ENCODE results near the gene KLHDC7B.
"Not testable (repeated sequence)": the region's sequence is repeated elsewhere in the genome, so short reads cannot be mapped to it uniquely, and the experiment has no call there.

KLHDC7B gene

DNA sequence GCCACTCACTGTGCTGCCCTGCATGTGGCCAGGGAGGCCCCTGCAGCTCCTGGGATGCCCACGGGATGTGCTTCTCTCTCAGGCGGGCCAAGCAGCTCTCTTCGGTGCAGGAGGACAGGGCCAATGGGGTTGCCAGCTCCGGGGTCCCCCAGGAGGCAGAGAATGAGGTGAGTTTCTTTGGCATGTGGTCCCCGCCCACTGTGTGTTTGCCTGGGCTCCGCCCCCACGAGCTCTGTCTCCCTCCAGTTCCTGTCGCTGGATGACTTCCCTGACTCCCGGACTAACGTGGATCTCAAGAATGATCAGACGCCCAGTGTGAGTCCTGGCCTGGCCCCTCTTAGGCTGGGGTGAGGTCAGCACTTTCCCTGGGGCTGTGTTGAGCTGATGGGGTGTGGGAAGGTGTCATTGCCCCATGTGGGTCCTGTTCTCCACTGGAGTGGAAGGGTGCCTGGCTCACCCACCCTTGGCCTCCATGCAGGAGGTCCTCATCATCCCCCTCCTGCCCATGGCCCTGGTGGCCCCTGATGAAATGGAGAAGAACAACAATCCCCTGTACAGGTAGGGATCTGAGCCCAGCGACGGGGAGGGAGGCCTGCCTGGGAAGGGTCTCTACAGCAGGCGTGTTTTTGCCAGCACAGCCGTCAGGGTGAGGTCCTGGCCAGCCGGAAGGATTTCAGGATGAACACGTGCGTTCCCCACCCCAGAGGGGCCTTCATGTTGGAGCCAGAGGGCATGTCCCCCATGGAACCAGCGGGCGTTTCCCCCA, 28.0 kb upstream of the KLHDC7B start:
- no peak for DNase-seq (ENCODE audit: low read depth, low spot score)

DNA sequence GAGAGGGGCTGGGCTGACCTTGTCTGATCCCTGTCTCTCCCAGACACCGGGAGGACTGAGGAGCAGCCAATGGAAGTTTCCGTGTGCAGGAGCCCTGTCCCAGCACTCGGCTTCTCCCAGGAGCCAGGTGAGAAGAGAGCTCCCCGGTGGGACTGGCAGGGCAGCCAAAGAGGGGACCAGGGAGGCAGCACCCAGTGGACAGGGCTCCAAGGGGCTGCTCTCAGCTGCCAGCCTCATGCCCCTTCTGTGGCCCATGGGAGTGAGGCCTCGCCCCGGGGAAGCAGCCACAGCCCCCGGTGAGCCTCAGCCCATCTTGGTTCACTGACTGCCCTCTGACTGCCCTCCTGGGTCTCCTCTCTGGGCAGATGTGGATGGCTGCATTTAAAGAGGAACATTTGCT, 27.1 kb upstream of the KLHDC7B start:
- no peak for DNase-seq (ENCODE audit: low read depth, low spot score)

DNA sequence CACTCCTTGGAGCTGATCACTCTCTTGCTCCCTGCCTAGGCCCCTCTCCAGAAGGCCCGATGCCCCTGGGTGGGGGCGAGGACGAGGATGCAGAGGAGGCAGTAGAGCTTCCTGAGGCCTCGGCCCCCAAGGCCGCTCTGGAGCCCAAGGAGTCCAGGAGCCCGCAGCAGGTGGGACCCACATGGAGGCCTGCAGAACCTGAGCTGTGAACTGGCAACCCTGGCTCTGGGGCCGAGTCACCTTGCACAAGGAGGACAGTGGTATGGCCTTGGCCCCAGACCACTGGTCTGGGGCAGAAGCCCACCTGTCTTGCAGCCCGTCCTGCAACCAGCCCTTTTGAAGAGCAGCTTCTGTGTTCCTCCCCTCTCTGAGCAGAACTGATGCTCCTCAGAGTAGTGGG, 26.5 kb upstream of the KLHDC7B start:
- DNase-seq (ENCODE audit: low read depth, low spot score): no peak

DNA sequence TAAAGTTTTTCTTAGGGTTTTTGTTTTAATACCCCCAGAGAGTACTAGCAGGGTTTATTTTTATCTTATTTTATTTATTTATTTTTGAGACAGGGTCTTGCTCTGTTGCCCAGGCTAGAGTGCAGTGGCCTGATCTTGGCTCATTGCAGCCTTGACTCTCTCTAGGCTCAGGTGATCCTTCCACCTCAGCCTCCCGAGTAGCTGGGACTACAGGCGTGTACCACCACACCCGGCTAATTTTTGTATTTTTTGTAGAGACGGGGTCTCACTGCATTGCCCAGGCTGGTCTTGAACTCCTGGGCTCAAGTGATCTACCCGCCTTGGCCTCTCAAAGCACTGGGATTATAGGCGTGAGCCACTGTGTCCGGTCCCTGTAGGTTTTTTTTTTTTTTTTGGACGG, 25.5 kb upstream of the KLHDC7B start:
- DNase-seq (ENCODE audit: low read depth, low spot score): not testable (repeated sequence)

DNA sequence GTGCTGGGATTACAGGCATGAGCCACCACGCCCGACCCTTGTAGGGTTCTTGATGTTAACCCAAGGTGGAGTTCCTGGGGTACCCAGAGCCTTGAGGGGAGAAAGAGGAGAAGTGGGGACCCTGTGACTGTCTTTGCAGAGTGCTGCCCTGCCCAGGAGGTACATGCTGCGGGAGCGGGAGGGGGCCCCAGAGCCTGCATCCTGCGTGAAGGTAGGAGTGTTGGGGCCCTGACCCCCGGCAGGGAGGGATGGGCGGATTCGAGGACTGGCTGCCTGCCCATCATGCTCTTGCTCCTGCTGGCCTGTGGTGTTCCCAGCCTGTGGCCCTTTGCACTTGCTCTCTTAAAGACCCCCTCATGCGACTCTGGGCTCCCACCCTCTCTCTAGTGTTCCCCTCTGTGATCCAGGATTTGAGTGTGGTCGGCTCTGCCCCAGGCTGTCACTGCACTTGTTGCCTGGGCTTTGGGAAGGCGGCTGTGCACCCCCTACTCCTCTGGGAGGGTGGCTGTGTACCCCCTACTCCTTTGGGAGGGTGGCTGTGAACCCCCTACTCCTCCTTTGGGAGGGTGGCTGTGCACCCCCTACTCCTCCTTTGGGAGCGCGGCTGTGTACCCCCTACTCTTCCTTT, 24.8 kb upstream of the KLHDC7B start:
- no peak for DNase-seq (ENCODE audit: low read depth, low spot score)

DNA sequence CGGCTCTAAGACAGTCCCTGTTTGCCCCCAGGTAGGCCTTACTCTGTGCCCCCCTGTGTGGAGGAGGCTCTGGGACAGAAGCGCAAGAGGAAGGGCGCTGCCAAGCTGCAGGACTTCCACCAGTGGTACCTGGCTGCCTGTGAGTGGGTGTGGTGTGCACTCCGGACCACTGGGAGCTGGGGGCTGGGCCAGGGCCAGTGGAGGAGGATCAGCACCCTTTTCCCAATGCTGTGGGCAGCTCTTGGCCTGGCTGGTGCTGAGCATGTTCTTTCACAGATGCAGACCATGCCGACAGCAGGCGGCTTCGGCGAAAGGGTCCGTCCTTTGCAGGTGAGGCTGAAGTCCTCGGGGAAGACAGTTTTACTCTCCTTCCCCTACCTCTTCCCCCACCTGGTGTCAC, 24.0 kb upstream of the KLHDC7B start:
- no peak for DNase-seq (ENCODE audit: low read depth, low spot score)

DNA sequence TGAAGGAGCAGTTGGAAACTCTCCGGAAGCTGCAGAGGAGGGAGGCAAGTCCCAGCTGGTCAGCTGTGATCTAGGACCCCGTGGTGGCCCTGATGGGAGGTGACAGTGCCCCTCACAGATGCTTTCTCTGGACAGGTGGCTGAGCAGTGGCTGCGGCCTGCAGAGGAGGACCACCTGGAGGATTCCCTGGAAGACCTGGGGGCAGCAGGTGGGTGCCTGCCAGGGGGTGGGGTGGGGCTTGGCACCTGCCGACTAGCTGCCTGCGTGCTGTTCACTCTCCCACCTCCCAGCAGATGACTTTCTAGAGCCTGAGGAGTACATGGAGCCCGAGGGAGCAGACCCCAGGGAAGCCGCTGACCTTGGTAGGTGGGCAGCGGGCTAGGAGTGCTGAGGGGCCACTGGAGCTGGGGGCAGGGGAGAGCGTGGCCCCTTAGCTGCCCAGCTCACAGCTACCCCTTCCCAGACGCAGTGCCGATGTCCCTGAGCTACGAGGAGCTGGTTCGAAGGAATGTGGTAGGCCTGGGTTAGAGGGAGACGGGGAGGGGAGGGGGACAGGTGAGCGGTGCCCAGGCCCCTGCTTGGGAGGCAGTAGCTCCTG, 23.4 kb upstream of the KLHDC7B start:
- DNase-seq (ENCODE audit: low read depth, low spot score): no peak

DNA sequence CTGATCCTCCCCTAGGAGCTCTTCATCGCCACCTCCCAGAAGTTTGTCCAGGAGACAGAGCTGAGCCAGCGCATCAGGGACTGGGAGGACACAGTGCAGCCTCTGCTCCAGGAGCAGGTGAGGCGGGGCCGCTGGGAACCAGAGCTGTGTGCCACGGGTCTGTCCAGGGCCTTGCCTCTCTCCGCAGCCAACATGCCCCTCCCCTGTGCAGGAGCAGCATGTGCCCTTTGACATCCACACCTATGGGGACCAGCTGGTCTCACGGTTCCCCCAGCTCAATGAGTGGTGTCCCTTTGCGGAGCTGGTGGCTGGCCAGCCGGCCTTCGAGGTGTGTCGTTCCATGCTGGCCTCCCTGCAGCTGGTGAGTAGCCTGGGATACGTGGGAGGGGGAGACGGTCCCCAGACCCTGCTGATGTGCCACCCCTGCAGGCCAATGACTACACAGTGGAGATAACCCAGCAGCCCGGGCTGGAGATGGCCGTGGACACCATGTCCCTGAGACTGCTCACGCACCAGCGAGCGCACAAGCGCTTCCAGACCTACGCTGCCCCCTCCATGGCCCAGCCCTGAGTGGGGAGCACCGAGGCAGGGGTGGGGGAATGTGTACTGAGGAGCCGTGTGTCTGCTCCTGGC, 22.8 kb upstream of the KLHDC7B start:
- no peak for DNase-seq (ENCODE audit: low read depth, low spot score)

DNA sequence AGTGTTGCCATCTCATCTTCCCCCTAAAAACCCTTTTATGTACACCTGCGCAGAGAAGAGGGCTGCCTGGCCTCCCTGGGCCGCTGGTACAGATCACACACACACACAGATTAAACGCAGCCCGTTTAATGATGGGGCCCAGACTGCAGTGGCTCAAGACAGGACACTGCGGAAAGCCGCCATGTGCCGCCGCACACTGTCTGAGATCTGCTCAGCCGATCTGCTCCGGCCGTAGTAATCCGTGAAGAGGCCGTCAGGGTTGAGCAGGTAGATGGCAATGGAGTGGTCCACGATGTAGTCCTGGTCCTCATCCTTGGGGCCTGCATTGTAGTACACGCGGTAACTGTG, 22.3 kb upstream of the KLHDC7B start:
- DNase-seq (ENCODE audit: low read depth, low spot score): no peak

DNA sequence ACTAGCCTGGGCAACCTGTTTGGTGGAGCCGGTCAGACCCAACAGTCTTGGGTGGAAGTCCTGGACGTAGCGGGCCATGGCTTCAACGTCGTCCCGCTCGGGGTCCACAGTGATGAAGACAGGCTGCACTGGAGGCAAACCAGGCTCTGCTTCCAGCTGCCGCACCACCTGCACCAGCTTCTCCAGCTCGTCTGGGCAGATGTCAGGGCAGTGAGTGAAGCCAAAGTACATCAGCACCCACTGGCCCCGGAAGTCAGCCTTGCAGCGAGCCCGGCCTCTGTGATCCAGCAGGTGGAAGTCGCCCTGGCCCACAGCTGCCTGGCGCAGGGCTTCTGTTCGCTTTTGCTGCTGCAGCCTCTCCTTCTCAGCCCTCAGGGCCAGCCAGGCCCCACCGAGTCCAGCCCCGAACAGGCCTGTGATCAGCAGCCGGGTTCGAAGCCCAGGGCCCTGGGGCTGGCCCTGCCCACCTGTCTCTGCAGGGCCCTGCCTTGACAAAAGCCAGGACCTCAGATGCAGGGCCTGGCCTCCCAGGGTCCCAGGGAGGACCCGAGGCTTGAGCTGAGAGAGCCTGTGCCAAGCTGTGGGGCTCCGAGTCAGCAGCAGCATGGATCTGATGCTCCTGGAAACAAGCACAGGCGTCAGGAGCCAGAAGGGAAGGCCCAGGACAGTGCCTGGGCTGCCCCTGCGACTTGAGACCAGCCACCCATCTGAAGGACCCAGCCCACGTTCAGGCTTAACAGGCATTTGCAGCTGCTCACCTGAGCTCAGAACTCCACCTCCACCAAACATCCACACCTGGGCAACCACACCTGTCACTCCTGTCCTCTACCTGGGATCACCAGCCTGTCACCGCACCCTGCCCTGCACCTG, 21.7 kb upstream of the KLHDC7B start:
- no peak for DNase-seq (ENCODE audit: low read depth, low spot score)

DNA sequence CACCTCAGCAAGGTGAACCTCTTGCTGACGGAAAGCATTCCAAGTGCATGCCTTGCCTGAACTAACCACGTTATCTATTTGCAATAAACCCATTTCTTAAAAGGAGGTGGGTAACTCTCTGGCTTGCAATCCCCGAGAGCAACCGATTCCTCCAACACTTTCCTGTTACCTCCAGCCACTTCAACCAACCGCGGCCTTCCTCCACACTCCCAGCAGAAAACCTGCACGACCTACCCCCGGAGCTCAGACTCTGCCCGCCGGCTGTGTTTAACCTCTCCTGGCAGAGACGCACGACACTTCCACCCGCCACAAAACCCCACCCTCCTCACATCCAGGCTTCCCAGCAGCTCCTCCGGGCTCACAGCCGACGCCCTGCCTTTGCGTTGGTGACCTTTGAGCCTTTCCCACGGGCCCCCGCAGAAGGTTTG, 21.0 kb upstream of the KLHDC7B start:
- no peak for DNase-seq (ENCODE audit: low read depth, low spot score)

DNA sequence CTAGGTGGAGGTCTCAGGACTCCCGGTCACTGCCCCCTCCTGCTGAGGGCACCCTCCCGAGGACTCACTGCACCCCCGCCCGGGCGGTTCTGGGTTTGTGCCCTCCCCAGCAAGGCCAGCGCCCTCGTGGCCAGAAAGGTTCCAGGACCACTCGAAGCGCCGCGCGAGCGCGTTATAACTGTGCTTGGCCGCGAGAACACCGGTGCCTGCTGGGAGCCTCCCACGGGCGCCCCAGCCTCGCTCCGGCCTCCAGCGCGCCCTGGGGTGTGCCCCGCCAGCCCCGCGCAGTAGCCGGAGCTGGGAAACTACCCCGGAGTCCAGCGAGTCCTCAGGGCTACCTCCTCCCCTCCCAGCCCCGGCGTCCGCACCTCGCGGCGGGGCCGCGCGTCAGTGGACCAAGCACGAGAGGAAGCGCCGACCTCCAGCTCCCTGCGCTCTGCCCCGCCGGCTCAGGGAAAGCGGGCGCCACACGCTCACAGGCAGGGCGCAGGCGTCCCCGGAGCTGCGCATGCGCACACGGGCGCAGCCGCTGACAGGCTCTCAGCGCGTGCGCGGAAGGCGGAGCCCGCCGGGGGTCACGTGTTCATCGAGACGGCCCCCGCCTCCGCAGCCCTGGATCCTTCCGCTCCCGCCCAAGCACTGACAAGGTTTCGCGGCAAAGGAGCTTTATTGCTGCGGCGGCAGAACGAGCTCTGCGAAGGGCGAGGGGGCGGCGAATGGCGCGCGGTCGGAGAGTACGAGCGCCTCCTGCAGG, 20.4 kb upstream of the KLHDC7B start, which contains the start of gene SCO2:
Gene SCO2 (minus strand): TSS at position 495 of the 754 bp plus-strand sequence. CDS start 1,187 bp downstream, outside the sequence.
- DNase-seq (ENCODE audit: low read depth, low spot score): peak; percentile 75

DNA sequence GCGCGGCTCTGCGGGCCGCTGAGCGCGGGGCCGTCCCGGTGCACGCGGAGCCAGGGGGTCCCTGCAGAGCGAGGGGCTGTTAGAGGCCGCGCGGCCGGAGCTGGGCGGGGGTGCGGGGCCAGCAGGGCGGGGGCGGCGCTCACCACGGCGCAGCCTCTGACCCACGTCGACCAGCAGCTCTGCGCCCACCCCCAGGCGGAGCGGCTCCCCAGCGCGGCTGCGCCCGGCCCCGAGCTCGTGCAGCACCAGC, 19.9 kb upstream of the KLHDC7B start:
- no peak for DNase-seq (ENCODE audit: low read depth, low spot score)

DNA sequence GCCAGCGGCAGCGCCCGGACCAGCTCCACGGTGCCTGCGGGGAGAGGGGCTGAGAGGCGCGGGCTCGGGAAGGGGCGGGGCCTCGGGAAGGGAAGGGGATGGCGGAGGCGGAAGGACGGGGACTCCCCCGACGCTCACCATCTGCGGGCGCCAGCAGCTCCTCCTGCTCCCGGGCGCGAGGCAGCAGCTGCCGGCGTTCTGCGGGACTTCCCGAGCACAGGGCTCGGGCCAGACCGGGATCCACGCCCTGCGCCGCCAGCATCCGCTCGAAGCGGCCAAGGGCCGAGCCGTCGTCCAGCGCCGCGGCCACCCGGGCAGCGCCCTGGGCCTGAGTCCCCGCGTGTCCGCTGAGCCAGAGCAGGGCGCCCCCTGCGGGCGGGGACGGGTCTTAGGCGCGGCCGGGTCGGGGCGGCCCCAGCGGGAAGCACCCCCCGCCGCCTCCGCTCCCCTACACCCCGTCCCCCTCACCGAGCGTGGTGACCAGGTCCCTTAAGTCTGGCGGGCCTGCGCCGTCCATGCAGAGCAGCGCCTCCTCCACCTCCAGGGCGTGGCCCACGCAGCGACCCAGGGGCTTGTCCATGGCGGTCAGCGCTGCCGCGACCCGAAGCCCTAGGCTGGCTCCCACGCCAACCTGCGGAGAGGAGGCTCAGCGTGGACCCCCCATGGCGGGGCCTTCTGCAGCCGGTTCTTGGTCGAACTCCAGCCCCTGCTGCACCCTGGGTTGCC, 19.4 kb upstream of the KLHDC7B start:
- no peak for DNase-seq (ENCODE audit: low read depth, low spot score)

DNA sequence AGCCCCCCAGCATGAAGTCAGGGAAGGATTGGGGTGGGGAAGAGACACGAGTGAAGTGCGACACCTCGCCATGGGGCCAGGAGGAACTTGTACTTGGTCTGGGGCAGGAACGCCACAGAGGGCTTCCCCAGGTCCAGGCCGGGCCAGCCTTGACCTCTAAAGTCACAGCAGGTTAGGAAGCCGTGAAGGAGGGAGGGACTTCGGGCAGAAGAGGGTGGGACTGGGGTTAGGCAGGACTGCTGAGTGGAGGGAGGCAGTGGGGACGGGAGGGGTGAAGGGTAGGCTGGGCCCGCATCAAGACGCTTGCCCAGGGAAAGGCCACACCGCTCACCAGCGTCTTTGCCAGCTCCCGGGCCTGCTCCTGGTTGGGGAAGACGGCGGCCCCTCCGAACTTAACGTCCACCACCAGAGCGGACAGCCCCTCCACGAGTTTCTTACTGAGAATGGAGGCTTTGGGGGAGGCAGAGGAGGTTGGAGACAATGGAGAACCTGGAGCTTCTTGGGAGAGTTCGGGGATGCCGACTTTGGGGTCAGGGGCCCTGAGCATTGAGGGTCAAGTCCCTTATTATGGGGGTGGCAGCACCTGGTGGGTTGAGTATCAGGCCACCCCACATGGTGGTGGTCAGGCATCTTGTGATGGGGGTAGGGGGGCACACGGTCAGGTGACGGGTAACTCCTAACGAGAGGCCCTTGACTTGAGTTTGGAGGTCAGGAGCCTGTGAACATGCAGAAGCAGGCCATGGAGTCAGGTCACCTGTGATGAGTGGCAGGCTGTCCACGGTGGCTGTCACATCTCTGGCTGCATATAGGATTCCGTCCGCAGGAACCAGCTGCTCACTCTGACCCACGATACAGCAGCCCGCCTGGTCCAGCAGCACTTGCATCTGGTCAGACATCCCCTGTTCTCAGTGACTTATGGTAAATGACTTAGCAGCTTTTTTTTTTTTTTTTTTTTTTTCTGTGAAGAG, 18.6 kb upstream of the KLHDC7B start:
- DNase-seq (ENCODE audit: low read depth, low spot score): peak; percentile 47

DNA sequence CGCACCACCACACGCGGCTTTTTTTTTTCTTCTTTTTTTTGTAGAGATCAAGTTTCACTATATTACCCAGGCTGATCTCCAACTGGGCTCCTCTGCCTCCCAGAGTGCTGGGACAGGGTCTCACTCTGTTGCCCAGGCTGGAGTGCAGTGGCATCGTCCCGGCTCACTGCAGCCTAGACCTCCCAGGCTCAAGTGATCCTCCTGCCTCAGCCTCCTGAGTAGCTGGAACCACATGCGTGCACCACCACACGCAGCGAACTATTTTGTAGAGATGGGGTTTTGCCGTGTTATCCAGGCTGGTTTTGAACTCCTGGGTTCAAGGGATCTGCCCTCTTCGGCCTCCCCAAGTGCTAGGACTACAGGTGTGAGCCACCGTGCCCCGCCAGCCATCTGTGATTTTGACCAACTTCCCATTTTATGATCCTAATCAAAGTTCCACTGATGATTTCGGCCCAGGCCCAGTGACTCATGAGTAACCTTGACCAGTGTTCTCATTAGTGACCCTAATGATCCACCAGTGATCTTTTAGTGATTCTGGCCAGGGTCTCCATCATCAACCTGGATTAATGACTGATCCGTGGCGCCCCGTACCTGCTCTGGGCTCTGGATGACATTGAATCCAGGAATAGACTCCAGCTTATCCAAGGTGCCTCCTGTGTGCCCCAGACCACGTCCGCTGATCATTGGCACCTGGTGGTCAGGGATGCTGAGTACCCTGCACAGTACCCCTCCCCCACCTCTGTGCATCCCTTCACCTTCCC, 17.6 kb upstream of the KLHDC7B start:
- no peak for DNase-seq (ENCODE audit: low read depth, low spot score)

DNA sequence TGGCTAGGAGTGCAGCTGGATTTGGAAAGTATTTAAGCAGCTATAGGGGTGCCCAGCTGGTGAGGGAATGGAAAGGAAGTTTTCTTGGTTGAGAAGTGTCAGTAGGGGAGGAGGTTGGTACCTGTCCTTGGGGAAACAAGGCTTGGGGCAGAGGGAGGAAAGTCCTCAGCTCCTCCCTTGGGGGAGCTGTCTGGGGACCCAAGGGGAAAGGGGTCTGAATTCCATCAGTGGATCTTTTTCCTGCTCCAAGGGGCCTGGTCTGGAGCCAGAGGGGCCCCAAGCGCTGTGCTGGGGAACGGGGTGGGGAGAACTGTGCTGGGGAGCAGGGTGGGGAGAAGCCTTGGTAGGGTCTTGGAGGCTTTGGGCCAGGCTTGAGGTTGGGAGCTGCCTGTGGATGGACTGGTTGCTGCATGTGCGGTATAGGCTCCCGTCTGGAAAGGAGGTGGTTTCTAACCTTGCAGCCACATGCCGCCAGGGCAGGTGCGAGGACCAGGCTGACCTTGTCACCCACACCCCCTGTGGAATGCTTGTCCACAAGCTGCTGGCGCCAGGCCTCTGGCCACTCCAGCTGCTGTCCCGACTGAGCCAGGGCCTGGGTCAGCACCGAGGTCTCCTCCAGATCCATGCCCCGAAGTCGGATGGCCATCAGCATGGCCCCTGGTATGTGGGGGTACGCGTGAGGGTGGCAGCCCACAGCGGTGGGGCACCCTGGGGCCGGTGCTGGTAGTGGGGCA, 16.9 kb upstream of the KLHDC7B start:
- DNase-seq (ENCODE audit: low read depth, low spot score): no peak

DNA sequence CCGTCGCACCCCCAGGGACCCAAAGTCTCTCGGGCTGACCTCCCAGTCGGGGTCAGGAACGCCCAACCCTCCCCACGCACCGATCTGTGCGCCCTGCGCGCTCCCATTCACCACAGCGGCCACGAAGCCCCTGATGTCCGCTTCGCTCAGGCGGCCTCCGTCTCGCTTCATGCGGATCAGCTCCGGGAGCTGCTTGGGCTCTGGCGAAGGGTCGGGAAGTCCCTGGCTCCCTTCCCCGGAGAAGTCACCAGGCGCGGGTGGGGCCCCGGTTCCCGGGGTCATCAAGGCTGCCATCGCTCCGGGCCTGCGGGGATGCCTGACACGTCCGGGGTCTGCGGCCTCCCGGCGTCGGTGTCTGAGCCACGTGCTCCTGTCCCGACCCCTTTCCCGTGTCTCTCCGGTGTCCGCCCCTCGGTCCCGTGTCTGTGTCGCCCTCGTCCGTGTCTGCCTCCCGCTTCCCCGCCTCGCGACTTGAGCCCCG, 16.2 kb upstream of the KLHDC7B start:
- DNase-seq (ENCODE audit: low read depth, low spot score): no peak
